HCT116 (cell line): ENCODE results near the gene IL17REL.

Experiments
- ATF3 ChIP-seq: IDR thresholded peaks from 2 replicates; pipeline ENCODE4 v1.6.1; 2012
- CTCF ChIP-seq, 3 experiments: fragments of 200-600 bp in 1 of 3; sonication (generic) in 1 of 3; IDR thresholded peaks in 2 of 3; conservative IDR thresholded peaks in 1 of 3; 2 replicates each; pipeline ENCODE4 v1.5.1; 2012 to 2017; ENCODE audit warnings: low read depth in 2 of 3, low read length in 2 of 3, antibody characterized with exemption in 1 of 3, borderline replicate concordance in 1 of 3, control low read depth in 1 of 3, mild to moderate bottlenecking in 1 of 3, mixed read lengths in 1 of 3, mixed run types in 1 of 3, moderate library complexity in 1 of 3; ENCODE audit not compliant: insufficient read depth in 1 of 3
- ELF1 ChIP-seq: IDR thresholded peaks from 2 replicates; pipeline ENCODE4 v1.6.1; 2012; ENCODE audit warnings: low read depth, borderline replicate concordance
- EZH2 ChIP-seq: fragments of 200-600 bp; sonication (generic); IDR thresholded peaks from 2 replicates; pipeline ENCODE4 v1.6.1; 2017; ENCODE audit warnings: antibody characterized with exemption, mixed run types
- MAX ChIP-seq: IDR thresholded peaks from 2 replicates; pipeline ENCODE4 v1.6.1; 2012
- POLR2A ChIP-seq: IDR thresholded peaks from 2 replicates; pipeline ENCODE4 v1.7.0; 2011; ENCODE audit warnings: borderline replicate concordance; ENCODE audit not compliant: insufficient read depth, insufficient read length; ENCODE audit errors: extremely low read depth
- POLR2AphosphoS5 ChIP-seq: IDR thresholded peaks from 2 replicates; pipeline ENCODE4 v1.6.1; 2011; ENCODE audit warnings: mild to moderate bottlenecking, low read depth, low read length, moderate library complexity
- RAD21 ChIP-seq: IDR thresholded peaks from 2 replicates; pipeline ENCODE4 v1.6.1; 2012; ENCODE audit warnings: low read depth, mild to moderate bottlenecking
- SIN3A ChIP-seq: IDR thresholded peaks from 2 replicates; pipeline ENCODE4 v1.6.1; 2012; ENCODE audit warnings: low read depth
- SRF ChIP-seq: IDR thresholded peaks from 2 replicates; pipeline ENCODE4 v1.6.1; 2012; ENCODE audit warnings: low read depth
- YY1 ChIP-seq: IDR thresholded peaks from 2 replicates; pipeline ENCODE4 v1.6.1; 2011; ENCODE audit warnings: low read length, low read depth, moderate library complexity, mild to moderate bottlenecking; ENCODE audit not compliant: insufficient replicate concordance; ENCODE audit errors: extremely low read depth
- ZBTB33 ChIP-seq: IDR thresholded peaks from 2 replicates; pipeline ENCODE4 v1.6.1; 2011; ENCODE audit warnings: mild to moderate bottlenecking, low read length, moderate library complexity; ENCODE audit not compliant: insufficient replicate concordance; ENCODE audit errors: extremely low read depth
- ZNF274 ChIP-seq: fragments of 200-500 bp; sonication (Bioruptor generic); IDR thresholded peaks from 2 replicates; pipeline ENCODE4 v1.6.1; 2014; ENCODE audit warnings: mild to moderate bottlenecking, low read depth, low read length, inconsistent platforms

GRCh38 chr22:49995041-49995360 lies 17.6 kb downstream of the IL17REL start:
- TF ChIP-seq RAD21 (no peak), CTCF (IDR thresholded peaks at IDR 0.05 in 2 of 3, conservative IDR thresholded peaks at IDR 0.05 in 1 of 3; ENCODE audit: borderline replicate concordance in 1 of 3, insufficient read depth in 1 of 3, low read depth in 2 of 3, low read length in 2 of 3) (no peak), POLR2AphosphoS5 (no peak), MAX (no peak), POLR2A (no peak), EZH2 (no peak), SRF (no peak), ZBTB33 (no peak), ELF1 (no peak), ATF3 (no peak), YY1 (no peak), SIN3A (no peak), ZNF274 (no peak)
